IMR-90 (cell line): ENCODE data around the gene BRINP3. TPM values are rescaled to one million over a fixed set of nuclear protein-coding genes. Genes with fewer than 3 reads are reported as not detected.

Source experiments
- ATAC-seq: fragments of 200-7000 bp; cut with Tn5 transposase; 2 replicates; pipeline ENCODE4 v1.9.1; 2020; ENCODE audit warnings: low read depth, mild to moderate bottlenecking, moderate library complexity
- BruUV-seq: library from RNA; stranded (reverse); fragments of 400-500 nt; replicated peaks from 2 replicates; lab custom pipeline; 2021; lab: Mats Ljungman, UMichigan
- CTCF ChIA-PET: fragments of 300-600 bp; formaldehyde crosslinking; extraction: SDS; loops from one replicate; lab custom pipeline; 2021; ENCODE audit warnings: antibody characterized with exemption; lab: Yijun Ruan, JAX
- POLR2A ChIA-PET: fragments of 300-600 bp; sonication (Branson Sonifier 250); formaldehyde crosslinking; loops from one replicate; lab custom pipeline; 2022; ENCODE audit warnings: antibody characterized with exemption; ENCODE audit not compliant: unreplicated experiment; lab: Charles Lee
- DNase-seq: peaks from one replicate; pipeline ENCODE4 v3.0.0; 2013
- H2AFZ ChIP-seq: replicated peaks from 2 replicates; pipeline ENCODE3; 2013; ENCODE audit warnings: low read length, mild to moderate bottlenecking; ENCODE audit not compliant: poor library complexity
- H2AK5ac ChIP-seq: 2 replicates; pipeline ENCODE4 v1.6.1; 2013; ENCODE audit warnings: low read depth, low read length, inconsistent platforms
- H2AK9ac ChIP-seq: replicated peaks from 2 replicates; pipeline ENCODE3; 2013; ENCODE audit warnings: mild to moderate bottlenecking, low read depth, low read length, moderate library complexity; ENCODE audit not compliant: poor library complexity
- H2BK120ac ChIP-seq: 2 replicates; pipeline ENCODE4 v1.6.1; 2013; ENCODE audit warnings: low read depth, low read length, inconsistent platforms
- H2BK15ac ChIP-seq: 3 replicates; pipeline ENCODE4 v1.6.1; 2013; ENCODE audit warnings: low read depth, low read length, inconsistent platforms
- H2BK20ac ChIP-seq: 2 replicates; pipeline ENCODE4 v1.6.1; 2013; ENCODE audit warnings: low read depth, mild to moderate bottlenecking, inconsistent platforms, low read length, moderate library complexity
- H2BK5ac ChIP-seq: 2 replicates; pipeline ENCODE4 v1.6.1; 2013; ENCODE audit warnings: mild to moderate bottlenecking, low read depth, low read length, inconsistent platforms; ENCODE audit not compliant: poor library complexity, severe bottlenecking
- H3K14ac ChIP-seq: replicated peaks from 2 replicates; pipeline ENCODE4 v1.6.1; 2013; ENCODE audit warnings: low read depth, low read length, inconsistent platforms
- H3K18ac ChIP-seq: 2 replicates; pipeline ENCODE4 v1.6.1; 2013; ENCODE audit warnings: low read depth, low read length, control low read depth
- H3K23ac ChIP-seq: 2 replicates; pipeline ENCODE4 v1.6.1; 2013; ENCODE audit warnings: low read depth, low read length, inconsistent platforms
- H3K27ac ChIP-seq: 2 replicates; pipeline ENCODE4 v1.5.1; 2013; ENCODE audit warnings: mild to moderate bottlenecking, control low read depth, low read length; ENCODE audit not compliant: insufficient read depth
- H3K27me3 ChIP-seq: 2 replicates; pipeline ENCODE4 v1.6.1; 2013; ENCODE audit warnings: low read length; ENCODE audit not compliant: control insufficient read depth, insufficient read depth
- H3K36me3 ChIP-seq: 2 replicates; pipeline ENCODE4 v1.6.1; 2013; ENCODE audit warnings: low read length, mixed read lengths; ENCODE audit not compliant: control insufficient read depth, insufficient read depth
- H3K4ac ChIP-seq: 2 replicates; pipeline ENCODE4 v1.6.1; 2013; ENCODE audit warnings: low read depth, low read length, inconsistent platforms
- H3K4me1 ChIP-seq: 2 replicates; pipeline ENCODE4 v1.6.1; 2013; ENCODE audit warnings: low read length, mixed read lengths; ENCODE audit not compliant: control insufficient read depth, insufficient read depth
- H3K4me2 ChIP-seq: 2 replicates; pipeline ENCODE4 v1.6.1; 2013; ENCODE audit warnings: low read depth, mild to moderate bottlenecking, control low read depth, low read length, moderate library complexity
- H3K4me3 ChIP-seq: 2 replicates; pipeline ENCODE4 v1.5.1; 2013; ENCODE audit warnings: low read depth, mild to moderate bottlenecking, control low read depth, low read length, moderate library complexity; ENCODE audit not compliant: insufficient read depth
- H3K56ac ChIP-seq: 2 replicates; pipeline ENCODE4 v1.6.1; 2013; ENCODE audit warnings: low read length, inconsistent platforms; ENCODE audit not compliant: insufficient read depth; ENCODE audit errors: extremely low read depth
- H3K79me1 ChIP-seq, 2 experiments: 2 replicates each; pipeline ENCODE4 v1.6.1; 2013; ENCODE audit warnings: low read length in 2 of 2, inconsistent platforms in 1 of 2, low read depth in 1 of 2
- H3K9ac ChIP-seq: 2 replicates; pipeline ENCODE4 v1.6.1; 2013; ENCODE audit warnings: low read depth, low read length, control low read depth
- H3K9me1 ChIP-seq: 2 replicates; pipeline ENCODE4 v1.6.1; 2013; ENCODE audit warnings: low read length, inconsistent platforms; ENCODE audit not compliant: insufficient read depth
- H3K9me3 ChIP-seq: 2 replicates; pipeline ENCODE4 v1.6.1; 2013; ENCODE audit warnings: low read length; ENCODE audit not compliant: control insufficient read depth, insufficient read depth
- H4K20me1 ChIP-seq: 2 replicates; pipeline ENCODE4 v1.6.1; 2013; ENCODE audit warnings: low read length, inconsistent platforms; ENCODE audit not compliant: insufficient read depth
- H4K5ac ChIP-seq: 2 replicates; pipeline ENCODE4 v1.6.1; 2013; ENCODE audit warnings: mild to moderate bottlenecking, low read depth, low read length, control low read depth
- H4K8ac ChIP-seq, 2 experiments: 2 replicates each; pipeline ENCODE4 v1.6.1; 2013; ENCODE audit warnings: low read depth in 2 of 2, low read length in 2 of 2, control low read depth in 1 of 2, inconsistent platforms in 1 of 2
- H4K91ac ChIP-seq: 2 replicates; pipeline ENCODE4 v1.6.1; 2013; ENCODE audit warnings: low read depth, low read length, inconsistent platforms; ENCODE audit not compliant: insufficient read depth
- BHLHE40 ChIP-seq: fragments of 150-350 bp; IDR thresholded peaks from 2 replicates; pipeline ENCODE4 v1.6.1; 2016; ENCODE audit warnings: mild to moderate bottlenecking, low read depth, low read length
- CHD1 ChIP-seq: IDR thresholded peaks from 2 replicates; pipeline ENCODE4 v1.6.1; 2012; ENCODE audit warnings: low read depth, low read length, improper control_type of control experiment
- RAD21 ChIP-seq: IDR thresholded peaks from 2 replicates; pipeline ENCODE4 v1.6.1; 2012; ENCODE audit warnings: low read length, improper control_type of control experiment
- WGBS, 2 experiments: methylation state at CpG; one replicate each; pipeline versions ENCODE4 v1.1.5 to v1.1.7; 2013; ENCODE audit warnings: missing lambda C conversion rate in 2 of 2; ENCODE audit not compliant: insufficient read length in 1 of 2; ENCODE audit errors: extremely low coverage in 2 of 2; 5-methylcytosine and 5-hydroxymethylcytosine counted together
- dilution Hi-C: fragments of 300-500 bp; cut with HindIII; formaldehyde crosslinking; loops from one replicate; pipeline ENCODE4 v1.14.3; 2018; ENCODE audit warnings: low sequenced_read_pairs; ENCODE audit not compliant: unreplicated experiment
- in situ Hi-C: fragments of 300-500 bp; cut with MboI; formaldehyde crosslinking; loops from 3 replicates; pipeline ENCODE4 v1.14.3; 2019; ENCODE audit warnings: low sequenced_read_pairs, inconsistent platforms, mixed read lengths
- intact Hi-C: fragments of 100-400 bp; cut with micrococcal nuclease; formaldehyde crosslinking; loops from 2 replicates; pipeline ENCODE4 v1.10.0; 2022
- polyA plus RNA-seq, 3 experiments: library from polyadenylated mRNA; depleted of rRNA; stranded (reverse); fragments of >200 nt; gene quantifications; 2 replicates each; pipeline ENCODE4 v1.2.3, GENCODE V29; 2012; ENCODE audit warnings: low replicate concordance in 1 of 3
- total RNA-seq: library from RNA; depleted of rRNA; stranded (reverse); fragments of >200 nt; gene quantifications from 2 replicates; pipeline ENCODE4 v1.2.3, GENCODE V29; 2012
- TF ChIP-seq, protein P1 (sequence below): fragments of 150-350 bp; IDR thresholded peaks from 2 replicates; pipeline ENCODE4 v1.6.1; 2016; ENCODE audit warnings: low read depth, mild to moderate bottlenecking, low read length, moderate library complexity, borderline replicate concordance
- TF ChIP-seq, protein P2 (sequence below): conservative IDR thresholded peaks from 2 replicates; pipeline ENCODE4 v1.5.1; 2012; ENCODE audit warnings: mild to moderate bottlenecking, low read depth, low read length, improper control_type of control experiment

Gene BRINP3
- total and polyA plus RNA-seq, 2 of the 4 experiments (the other 2 are of a cell fraction): 0.15 to 0.36 TPM

DNA sequence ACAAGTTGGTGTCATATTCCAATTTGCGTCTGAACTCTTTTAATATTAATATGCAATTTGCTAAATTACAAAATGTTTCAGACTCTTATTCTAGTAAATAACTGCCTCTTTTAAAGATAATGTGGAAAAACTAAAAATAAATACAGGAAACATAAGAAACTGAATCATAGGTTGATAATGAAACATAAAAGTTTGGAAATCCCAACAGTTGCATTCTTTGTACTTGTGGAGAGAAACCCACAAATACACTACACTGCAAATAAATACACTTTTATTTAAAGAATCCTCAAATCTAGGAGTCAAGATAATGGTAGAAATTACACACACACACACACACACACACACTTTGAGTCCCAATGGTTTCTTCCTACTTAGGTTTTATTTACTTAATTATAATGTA, 5.2 kb downstream of the BRINP3 start:
- Histone ChIP-seq H3K9me1 (no peaks in the 10 kb centered on the region), H2AFZ (no peak overlapping the region), H3K14ac (no peak overlapping the region), H3K18ac (no peak overlapping the region), H3K27me3 (no peaks in the 10 kb centered on the region; the same call in 1 of the 2 replicates), H4K91ac (no peak overlapping the region), H3K4me3 (no peak overlapping the region), H3K9ac (no peak overlapping the region), H4K8ac (no peak overlapping the region), H2AK9ac (no peak overlapping the region), H3K27ac (no peak overlapping the region), H2BK120ac (no peak overlapping the region), H3K36me3 (no peaks in the 10 kb centered on the region), H2BK5ac (no peak overlapping the region), H3K23ac (no peak overlapping the region), H3K4me1 (no peaks in the 10 kb centered on the region), H3K4me2 (no peak overlapping the region), H3K56ac (no peak overlapping the region), H4K20me1 (no peaks in the 10 kb centered on the region), H4K5ac (no peak overlapping the region), H2BK15ac (no peak overlapping the region), H2AK5ac (no peak overlapping the region), H2BK20ac (no peak overlapping the region), H3K79me1 (no peaks in the 10 kb centered on the region), H3K4ac (no peak overlapping the region), H3K9me3 (no peaks in the 10 kb centered on the region)
- no CpG with 5 or more reads among the region's 1 CpG for WGBS, 2 experiments
- BruUV-seq: no TSS peak
- dilution Hi-C loops: no loop called here
- DNase-seq: peak; percentile 9
- CTCF ChIA-PET: no interaction called here
- intact Hi-C loops: loop anchor here (10.0 kb wide), 1 partner anchor 282 kb away; no protein-coding TSS in a partner anchor
- in situ Hi-C loops: no loop called here
- ATAC-seq: no peak
- POLR2A ChIA-PET: no interaction called here
- TF ChIP-seq, protein P1, sequence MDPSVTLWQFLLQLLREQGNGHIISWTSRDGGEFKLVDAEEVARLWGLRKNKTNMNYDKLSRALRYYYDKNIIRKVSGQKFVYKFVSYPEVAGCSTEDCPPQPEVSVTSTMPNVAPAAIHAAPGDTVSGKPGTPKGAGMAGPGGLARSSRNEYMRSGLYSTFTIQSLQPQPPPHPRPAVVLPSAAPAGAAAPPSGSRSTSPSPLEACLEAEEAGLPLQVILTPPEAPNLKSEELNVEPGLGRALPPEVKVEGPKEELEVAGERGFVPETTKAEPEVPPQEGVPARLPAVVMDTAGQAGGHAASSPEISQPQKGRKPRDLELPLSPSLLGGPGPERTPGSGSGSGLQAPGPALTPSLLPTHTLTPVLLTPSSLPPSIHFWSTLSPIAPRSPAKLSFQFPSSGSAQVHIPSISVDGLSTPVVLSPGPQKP: no peak
- no peak for TF ChIP-seq BHLHE40
- TF ChIP-seq, protein P2, sequence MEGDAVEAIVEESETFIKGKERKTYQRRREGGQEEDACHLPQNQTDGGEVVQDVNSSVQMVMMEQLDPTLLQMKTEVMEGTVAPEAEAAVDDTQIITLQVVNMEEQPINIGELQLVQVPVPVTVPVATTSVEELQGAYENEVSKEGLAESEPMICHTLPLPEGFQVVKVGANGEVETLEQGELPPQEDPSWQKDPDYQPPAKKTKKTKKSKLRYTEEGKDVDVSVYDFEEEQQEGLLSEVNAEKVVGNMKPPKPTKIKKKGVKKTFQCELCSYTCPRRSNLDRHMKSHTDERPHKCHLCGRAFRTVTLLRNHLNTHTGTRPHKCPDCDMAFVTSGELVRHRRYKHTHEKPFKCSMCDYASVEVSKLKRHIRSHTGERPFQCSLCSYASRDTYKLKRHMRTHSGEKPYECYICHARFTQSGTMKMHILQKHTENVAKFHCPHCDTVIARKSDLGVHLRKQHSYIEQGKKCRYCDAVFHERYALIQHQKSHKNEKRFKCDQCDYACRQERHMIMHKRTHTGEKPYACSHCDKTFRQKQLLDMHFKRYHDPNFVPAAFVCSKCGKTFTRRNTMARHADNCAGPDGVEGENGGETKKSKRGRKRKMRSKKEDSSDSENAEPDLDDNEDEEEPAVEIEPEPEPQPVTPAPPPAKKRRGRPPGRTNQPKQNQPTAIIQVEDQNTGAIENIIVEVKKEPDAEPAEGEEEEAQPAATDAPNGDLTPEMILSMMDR: no peak
- TF ChIP-seq CHD1: no peak
- TF ChIP-seq RAD21: no peak
